GM23338 (cell line): ENCODE results near the gene R3HDM4.

Experiments used
- EZH2 ChIP-seq: fragments of 200-600 bp; sonication (generic); IDR thresholded peaks from one replicate; pipeline ENCODE4 v1.8.0; 2017; ENCODE audit warnings: antibody characterized with exemption, mild to moderate bottlenecking, low read depth; ENCODE audit not compliant: unreplicated experiment
- POLR2AphosphoS5 ChIP-seq: IDR thresholded peaks from 2 replicates; pipeline ENCODE4 v1.6.1; 2016; ENCODE audit warnings: antibody characterized with exemption, low read depth
- TF ChIP-seq, protein P1 (sequence below), 2 experiments: fragments of 200-600 bp in 1 of 2; sonication (generic) in 1 of 2; conservative IDR thresholded peaks; 2 replicates each; pipeline versions ENCODE4 v1.5.1 to v1.6.1; 2016 to 2017; ENCODE audit warnings: antibody characterized with exemption in 2 of 2, low read depth in 2 of 2, mild to moderate bottlenecking in 2 of 2, moderate library complexity in 1 of 2
- TF ChIP-seq, protein P2 (sequence below): IDR thresholded peaks from one replicate; pipeline ENCODE4 v1.6.1; 2018; ENCODE audit warnings: antibody characterized with exemption; ENCODE audit not compliant: unreplicated experiment

DNA sequence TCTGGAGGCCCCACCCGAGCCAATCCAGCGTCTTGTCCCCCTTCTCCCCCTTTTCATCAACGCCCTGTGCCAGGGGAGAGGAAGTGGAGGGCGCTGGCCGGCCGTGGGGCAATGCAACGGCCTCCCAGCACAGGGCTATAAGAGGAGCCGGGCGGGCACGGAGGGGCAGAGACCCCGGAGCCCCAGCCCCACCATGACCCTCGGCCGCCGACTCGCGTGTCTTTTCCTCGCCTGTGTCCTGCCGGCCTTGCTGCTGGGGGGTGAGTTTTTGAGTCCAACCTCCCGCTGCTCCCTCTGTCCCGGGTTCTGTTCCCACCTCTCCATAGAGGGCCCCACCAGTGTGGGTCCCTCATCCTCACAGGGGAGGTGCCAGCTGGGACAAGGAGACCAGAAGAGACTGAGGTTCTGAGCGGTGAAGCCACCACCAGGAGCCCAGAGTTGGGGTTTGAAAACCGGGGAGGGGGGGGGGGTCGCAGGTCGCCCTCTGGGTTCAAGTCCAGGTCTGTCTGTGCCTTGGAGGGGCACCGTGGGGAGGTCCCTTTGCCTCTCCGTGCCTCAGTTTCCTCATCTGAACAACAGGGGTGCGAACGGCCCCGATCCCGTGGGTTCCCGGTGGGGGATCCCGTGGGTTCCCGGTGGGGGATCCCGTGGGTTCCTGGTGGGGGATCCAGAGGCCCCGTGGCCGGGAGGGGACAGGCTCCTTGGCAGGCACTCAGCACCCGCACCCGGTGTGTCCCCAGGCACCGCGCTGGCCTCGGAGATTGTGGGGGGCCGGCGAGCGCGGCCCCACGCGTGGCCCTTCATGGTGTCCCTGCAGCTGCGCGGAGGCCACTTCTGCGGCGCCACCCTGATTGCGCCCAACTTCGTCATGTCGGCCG, 60.6 kb downstream of the R3HDM4 start, which contains the start of gene ELANE:
- TF ChIP-seq, protein P1, sequence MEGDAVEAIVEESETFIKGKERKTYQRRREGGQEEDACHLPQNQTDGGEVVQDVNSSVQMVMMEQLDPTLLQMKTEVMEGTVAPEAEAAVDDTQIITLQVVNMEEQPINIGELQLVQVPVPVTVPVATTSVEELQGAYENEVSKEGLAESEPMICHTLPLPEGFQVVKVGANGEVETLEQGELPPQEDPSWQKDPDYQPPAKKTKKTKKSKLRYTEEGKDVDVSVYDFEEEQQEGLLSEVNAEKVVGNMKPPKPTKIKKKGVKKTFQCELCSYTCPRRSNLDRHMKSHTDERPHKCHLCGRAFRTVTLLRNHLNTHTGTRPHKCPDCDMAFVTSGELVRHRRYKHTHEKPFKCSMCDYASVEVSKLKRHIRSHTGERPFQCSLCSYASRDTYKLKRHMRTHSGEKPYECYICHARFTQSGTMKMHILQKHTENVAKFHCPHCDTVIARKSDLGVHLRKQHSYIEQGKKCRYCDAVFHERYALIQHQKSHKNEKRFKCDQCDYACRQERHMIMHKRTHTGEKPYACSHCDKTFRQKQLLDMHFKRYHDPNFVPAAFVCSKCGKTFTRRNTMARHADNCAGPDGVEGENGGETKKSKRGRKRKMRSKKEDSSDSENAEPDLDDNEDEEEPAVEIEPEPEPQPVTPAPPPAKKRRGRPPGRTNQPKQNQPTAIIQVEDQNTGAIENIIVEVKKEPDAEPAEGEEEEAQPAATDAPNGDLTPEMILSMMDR (conservative IDR thresholded peaks at IDR 0.05; ENCODE audit: low read depth in 2 of 2) = no peak
- TF ChIP-seq EZH2 (no peak), POLR2AphosphoS5 (no peak)
- TF ChIP-seq, protein P2, sequence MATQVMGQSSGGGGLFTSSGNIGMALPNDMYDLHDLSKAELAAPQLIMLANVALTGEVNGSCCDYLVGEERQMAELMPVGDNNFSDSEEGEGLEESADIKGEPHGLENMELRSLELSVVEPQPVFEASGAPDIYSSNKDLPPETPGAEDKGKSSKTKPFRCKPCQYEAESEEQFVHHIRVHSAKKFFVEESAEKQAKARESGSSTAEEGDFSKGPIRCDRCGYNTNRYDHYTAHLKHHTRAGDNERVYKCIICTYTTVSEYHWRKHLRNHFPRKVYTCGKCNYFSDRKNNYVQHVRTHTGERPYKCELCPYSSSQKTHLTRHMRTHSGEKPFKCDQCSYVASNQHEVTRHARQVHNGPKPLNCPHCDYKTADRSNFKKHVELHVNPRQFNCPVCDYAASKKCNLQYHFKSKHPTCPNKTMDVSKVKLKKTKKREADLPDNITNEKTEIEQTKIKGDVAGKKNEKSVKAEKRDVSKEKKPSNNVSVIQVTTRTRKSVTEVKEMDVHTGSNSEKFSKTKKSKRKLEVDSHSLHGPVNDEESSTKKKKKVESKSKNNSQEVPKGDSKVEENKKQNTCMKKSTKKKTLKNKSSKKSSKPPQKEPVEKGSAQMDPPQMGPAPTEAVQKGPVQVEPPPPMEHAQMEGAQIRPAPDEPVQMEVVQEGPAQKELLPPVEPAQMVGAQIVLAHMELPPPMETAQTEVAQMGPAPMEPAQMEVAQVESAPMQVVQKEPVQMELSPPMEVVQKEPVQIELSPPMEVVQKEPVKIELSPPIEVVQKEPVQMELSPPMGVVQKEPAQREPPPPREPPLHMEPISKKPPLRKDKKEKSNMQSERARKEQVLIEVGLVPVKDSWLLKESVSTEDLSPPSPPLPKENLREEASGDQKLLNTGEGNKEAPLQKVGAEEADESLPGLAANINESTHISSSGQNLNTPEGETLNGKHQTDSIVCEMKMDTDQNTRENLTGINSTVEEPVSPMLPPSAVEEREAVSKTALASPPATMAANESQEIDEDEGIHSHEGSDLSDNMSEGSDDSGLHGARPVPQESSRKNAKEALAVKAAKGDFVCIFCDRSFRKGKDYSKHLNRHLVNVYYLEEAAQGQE = no peak
